ENCODE data around the gene TMEM204. TPM values are rescaled to one million over a fixed set of nuclear protein-coding genes. Genes with fewer than 3 reads are reported as not detected.

TMEM204 gene
- total and polyA plus RNA-seq, 7 experiments from 2014 or later = 26.3 to 186 (median 152) TPM

GRCh38 chr16:1539720-1540555 is 6.5 kb downstream of the TMEM204 start:
- Histone ChIP-seq H3K36me3 (ENCODE audit: control insufficient read depth in 2 of 3, insufficient read depth in 3 of 3, low read length in 3 of 3) (peaks cover 0 to 83% (median 17%) of the 10 kb centered on the region in 3 experiments), H3K4me1 (ENCODE audit: control insufficient read depth in 2 of 2, insufficient read depth in 2 of 2, low read length in 2 of 2) (peaks cover 36 to 65% of the 10 kb centered on the region in 2 donors), H3K27me3 (ENCODE audit: control insufficient read depth in 2 of 2, insufficient read depth in 2 of 2, low read length in 2 of 2) (no peaks in the 10 kb centered on the region), H3K4me3 (ENCODE audit: low read length) (no peak overlapping the region), H3K9me3 (ENCODE audit: control insufficient read depth in 2 of 3, low read length in 3 of 3) (no peaks in the 10 kb centered on the region), H3K27ac (ENCODE audit: low read depth, low read length) (no peak overlapping the region)
- DNase-seq (no peak), ATAC-seq (no peak)
- Mint-ChIP-seq H3K4me1 (peaks cover 55 to 82% (median 60%) of the 10 kb centered on the region in 7 donors), H3K27me3 (peaks cover 0 to 2% (median 0%) of the 10 kb centered on the region in 5 donors), H3K4me3 (peak overlapping the region in 8 of 10 donors; percentile 29 to 100 (median 84)), H3K27ac (peak overlapping the region in 5 of 9 donors; percentile 43 to 86 (median 49)), H3K36me3 (peaks cover 8 to 32% (median 30%) of the 10 kb centered on the region in 5 donors), H3K9me3 (no peaks in the 10 kb centered on the region)
- POLR2A ChIA-PET = interaction anchor here (0.9 kb wide), 1 partner anchor 48 kb away, joined by 3 read pairs; no protein-coding TSS in a partner anchor
- CTCF ChIA-PET = interaction anchor here (1.4 kb wide), 1 partner anchor 14 kb away, joined by 4 read pairs; no protein-coding TSS in a partner anchor
- intact Hi-C loops (cut with micrococcal nuclease) = loop anchor here (2.0 to 10.0 kb wide), 3 partner anchors 65 to 178 kb away; partner anchors contain the start of genes CLCN7 (in 1 of the 2) and UQCC4 (in 1 of the 2)

- H3K4me1 ChIP-seq (ENCODE audit: control insufficient read depth in 2 of 2, insufficient read depth in 2 of 2, low read length in 2 of 2) = peaks cover 35 to 71% of the 10 kb centered on the region in 2 donors
- H3K4me3 ChIP-seq (ENCODE audit: low read length) = no peak overlapping the region
- POLR2A ChIA-PET = no interaction called here
- DNase-seq = no peak
- CTCF ChIA-PET = no interaction called here
- H3K36me3 Mint-ChIP-seq = peaks cover 4 to 29% (median 24%) of the 10 kb centered on the region in 5 donors
- H3K4me3 Mint-ChIP-seq = peak overlapping the region in 8 of 10 donors; percentile 5 to 100 (median 57)
- H3K27me3 ChIP-seq (ENCODE audit: control insufficient read depth in 2 of 2, insufficient read depth in 2 of 2, low read length in 2 of 2) = no peaks in the 10 kb centered on the region
- intact Hi-C loops (cut with micrococcal nuclease) = no loop called here
- no peak overlapping the region for H3K27ac ChIP-seq (ENCODE audit: low read depth, low read length)
- H3K36me3 ChIP-seq (ENCODE audit: control insufficient read depth in 2 of 3, insufficient read depth in 3 of 3, low read length in 3 of 3) = peaks cover 0 to 84% (median 17%) of the 10 kb centered on the region in 3 experiments
- no peaks in the 10 kb centered on the region for H3K9me3 ChIP-seq (ENCODE audit: control insufficient read depth in 2 of 3, low read length in 3 of 3)
- no peak for ATAC-seq
- H3K27me3 Mint-ChIP-seq = no peaks in the 10 kb centered on the region
- H3K4me1 Mint-ChIP-seq = peaks cover 58 to 85% (median 60%) of the 10 kb centered on the region in 7 donors
- H3K9me3 Mint-ChIP-seq = no peaks in the 10 kb centered on the region
- H3K27ac Mint-ChIP-seq = peak overlapping the region in 6 of 9 donors; percentile 13 to 86 (median 58)
Measured at GRCh38 chr16:1540556-1540855, 7.0 kb downstream of the TMEM204 start.

- peaks cover 60 to 89% (median 68%) of the 10 kb centered on the region in 7 donors for H3K4me1 Mint-ChIP-seq
- no peak overlapping the region for H3K4me3 ChIP-seq (ENCODE audit: low read length)
- H3K36me3 Mint-ChIP-seq = peaks cover 4 to 26% (median 22%) of the 10 kb centered on the region in 5 donors
- intact Hi-C loops (cut with micrococcal nuclease) = no loop called here
- ChIA-PET POLR2A (interaction anchor here (0.9 to 1.6 kb wide), 2 partner anchors 9 to 51 kb away, joined by 3 to 4 read pairs; no protein-coding TSS in a partner anchor), CTCF (interaction anchor here (0.6 kb wide), 1 partner anchor 16 kb away, joined by 3 read pairs; no protein-coding TSS in a partner anchor)
- peaks cover 26 to 75% of the 10 kb centered on the region in 2 donors for H3K4me1 ChIP-seq (ENCODE audit: control insufficient read depth in 2 of 2, insufficient read depth in 2 of 2, low read length in 2 of 2)
- no peaks in the 10 kb centered on the region for H3K9me3 Mint-ChIP-seq
- no peaks in the 10 kb centered on the region for H3K9me3 ChIP-seq (ENCODE audit: control insufficient read depth in 2 of 3, low read length in 3 of 3)
- H3K36me3 ChIP-seq (ENCODE audit: control insufficient read depth in 2 of 3, insufficient read depth in 3 of 3, low read length in 3 of 3) = peaks cover 0 to 84% (median 16%) of the 10 kb centered on the region in 3 experiments
- ATAC-seq (no peak), DNase-seq (no peak)
- no peaks in the 10 kb centered on the region for H3K27me3 Mint-ChIP-seq
- H3K4me3 Mint-ChIP-seq = peak overlapping the region in 1 of 10 donors; percentile 100
- H3K27ac ChIP-seq (ENCODE audit: low read depth, low read length) = peak overlapping the region; percentile 19
- H3K27me3 ChIP-seq (ENCODE audit: control insufficient read depth in 2 of 2, insufficient read depth in 2 of 2, low read length in 2 of 2) = no peaks in the 10 kb centered on the region
- peak overlapping the region in 4 of 9 donors; percentile 43 to 90 (median 76) for H3K27ac Mint-ChIP-seq
Measured at GRCh38 chr16:1541293-1542165, 8.1 kb downstream of the TMEM204 start.

- no peak for DNase-seq
- CTCF ChIA-PET = no interaction called here
- Mint-ChIP-seq H3K4me3 (peak overlapping the region in 5 of 10 donors; percentile 29 to 82 (median 75)), H3K27ac (peak overlapping the region in 8 of 9 donors; percentile 32 to 90 (median 68)), H3K27me3 (no peaks in the 10 kb centered on the region), H3K4me1 (peaks cover 56 to 89% (median 68%) of the 10 kb centered on the region in 7 donors), H3K36me3 (peaks cover 4 to 23% (median 16%) of the 10 kb centered on the region in 5 donors), H3K9me3 (no peaks in the 10 kb centered on the region)
- Histone ChIP-seq H3K4me3 (ENCODE audit: low read length) (no peak overlapping the region), H3K9me3 (ENCODE audit: control insufficient read depth in 2 of 3, low read length in 3 of 3) (no peaks in the 10 kb centered on the region), H3K27ac (ENCODE audit: low read depth, low read length) (peak overlapping the region; percentile 51), H3K36me3 (ENCODE audit: control insufficient read depth in 2 of 3, insufficient read depth in 3 of 3, low read length in 3 of 3) (peaks cover 0 to 84% (median 17%) of the 10 kb centered on the region in 3 experiments), H3K4me1 (ENCODE audit: control insufficient read depth in 2 of 2, insufficient read depth in 2 of 2, low read length in 2 of 2) (peaks cover 20 to 75% of the 10 kb centered on the region in 2 donors), H3K27me3 (ENCODE audit: control insufficient read depth in 2 of 2, insufficient read depth in 2 of 2, low read length in 2 of 2) (no peaks in the 10 kb centered on the region)
- intact Hi-C loops (cut with micrococcal nuclease) = no loop called here
- POLR2A ChIA-PET = interaction anchor here (0.9 to 1.9 kb wide), 3 partner anchors 8 to 51 kb away, joined by 3 to 12 read pairs (median 4); partner anchors contain the start of gene TMEM204
- no peak for ATAC-seq
Measured at GRCh38 chr16:1542166-1542500, 8.7 kb downstream of the TMEM204 start.

GRCh38 chr16:1542533-1542932 is 9.1 kb downstream of the TMEM204 start:
- Mint-ChIP-seq H3K27me3 (no peaks in the 10 kb centered on the region), H3K9me3 (no peaks in the 10 kb centered on the region), H3K4me3 (peak overlapping the region in 7 of 10 donors; percentile 29 to 86 (median 80)), H3K4me1 (peaks cover 55 to 89% (median 67%) of the 10 kb centered on the region in 7 donors), H3K27ac (peak overlapping the region; percentile 47 to 92 (median 84)), H3K36me3 (peaks cover 3 to 21% (median 15%) of the 10 kb centered on the region in 5 donors)
- no peak for ATAC-seq
- ChIA-PET POLR2A (interaction anchor here (0.9 to 1.9 kb wide), 3 partner anchors 8 to 52 kb away, joined by 3 to 12 read pairs (median 4); partner anchors contain the start of gene TMEM204), CTCF (no interaction called here)
- no peaks in the 10 kb centered on the region for H3K27me3 ChIP-seq (ENCODE audit: control insufficient read depth in 2 of 2, insufficient read depth in 2 of 2, low read length in 2 of 2)
- no peaks in the 10 kb centered on the region for H3K9me3 ChIP-seq (ENCODE audit: control insufficient read depth in 2 of 3, low read length in 3 of 3)
- H3K4me1 ChIP-seq (ENCODE audit: control insufficient read depth in 2 of 2, insufficient read depth in 2 of 2, low read length in 2 of 2) = peaks cover 17 to 74% of the 10 kb centered on the region in 2 donors
- peaks cover 0 to 84% (median 17%) of the 10 kb centered on the region in 3 experiments for H3K36me3 ChIP-seq (ENCODE audit: control insufficient read depth in 2 of 3, insufficient read depth in 3 of 3, low read length in 3 of 3)
- intact Hi-C loops (cut with micrococcal nuclease) = no loop called here
- no peak for DNase-seq
- H3K27ac ChIP-seq (ENCODE audit: low read depth, low read length) = peak overlapping the region; percentile 51
- H3K4me3 ChIP-seq (ENCODE audit: low read length) = no peak overlapping the region
